Activated naive CD4-positive, alpha-beta T cell treated with anti-CD3 and anti-CD28 coated beads, Interleukin-2, amount 10 ng/mL, durations not matched to agents 7 days and 5 days (primary cell): ENCODE results near the gene GRHPR.
"Not testable (repeated sequence)": the region's sequence is repeated elsewhere in the genome, so short reads cannot be mapped to it uniquely, and the experiment has no call there.

ENCODE experiments used
- CTCF ChIA-PET: fragments of 350-600 bp; sonication (Branson Sonifier 250); formaldehyde crosslinking; loops from one replicate; lab custom pipeline; 2021; ENCODE audit warnings: antibody characterized with exemption; lab: Charles Lee
- DNase-seq: peaks from one replicate; pipeline ENCODE4 v3.0.0-alpha.2; 2020
- H3K27ac Mint-ChIP-seq: one replicate; pipeline ENCODE4 v1.8.0; 2021; ENCODE audit warnings: mild to moderate bottlenecking, moderate library complexity, mixed read lengths
- H3K27me3 Mint-ChIP-seq: one replicate; pipeline ENCODE4 v1.8.0; 2021; ENCODE audit warnings: mild to moderate bottlenecking, mixed read lengths
- H3K36me3 Mint-ChIP-seq: one replicate; pipeline ENCODE4 v1.8.0; 2021; ENCODE audit warnings: mixed read lengths
- H3K4me1 Mint-ChIP-seq: one replicate; pipeline ENCODE4 v1.8.0; 2021; ENCODE audit warnings: mixed read lengths
- H3K4me3 Mint-ChIP-seq: one replicate; pipeline ENCODE4 v1.8.0; 2021; ENCODE audit warnings: mild to moderate bottlenecking, moderate library complexity, mixed read lengths
- H3K9me3 Mint-ChIP-seq: one replicate; pipeline ENCODE4 v1.8.0; 2021; ENCODE audit warnings: mixed read lengths

The GRHPR gene

DNA sequence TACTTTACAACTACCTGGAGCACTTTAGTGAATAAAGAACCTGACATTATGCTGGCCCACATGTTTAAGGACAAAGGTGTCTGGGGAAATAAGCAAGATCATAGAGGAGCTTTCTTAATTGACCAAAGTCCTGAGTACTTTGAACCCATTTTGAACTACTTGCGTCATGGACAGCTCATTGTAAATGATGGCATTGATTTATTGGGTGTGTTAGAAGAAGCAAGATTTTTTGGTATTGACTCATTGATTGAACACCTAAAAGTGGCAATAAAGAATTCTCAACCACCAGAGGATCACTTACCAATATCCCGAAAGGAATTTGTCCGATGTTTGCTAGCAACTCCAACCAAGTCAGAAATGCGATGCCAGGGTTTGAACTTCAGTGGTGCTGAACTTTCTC, 54.9 kb downstream of the GRHPR start:
- H3K4me3 Mint-ChIP-seq, DNase-seq, H3K4me1 Mint-ChIP-seq, CTCF ChIA-PET, H3K27ac Mint-ChIP-seq, H3K36me3 Mint-ChIP-seq: not testable (repeated sequence)
- peaks cover 12% of the 10 kb centered on the region for H3K9me3 Mint-ChIP-seq
- H3K27me3 Mint-ChIP-seq, result peaks cover 50% of the 10 kb centered on the region

DNA sequence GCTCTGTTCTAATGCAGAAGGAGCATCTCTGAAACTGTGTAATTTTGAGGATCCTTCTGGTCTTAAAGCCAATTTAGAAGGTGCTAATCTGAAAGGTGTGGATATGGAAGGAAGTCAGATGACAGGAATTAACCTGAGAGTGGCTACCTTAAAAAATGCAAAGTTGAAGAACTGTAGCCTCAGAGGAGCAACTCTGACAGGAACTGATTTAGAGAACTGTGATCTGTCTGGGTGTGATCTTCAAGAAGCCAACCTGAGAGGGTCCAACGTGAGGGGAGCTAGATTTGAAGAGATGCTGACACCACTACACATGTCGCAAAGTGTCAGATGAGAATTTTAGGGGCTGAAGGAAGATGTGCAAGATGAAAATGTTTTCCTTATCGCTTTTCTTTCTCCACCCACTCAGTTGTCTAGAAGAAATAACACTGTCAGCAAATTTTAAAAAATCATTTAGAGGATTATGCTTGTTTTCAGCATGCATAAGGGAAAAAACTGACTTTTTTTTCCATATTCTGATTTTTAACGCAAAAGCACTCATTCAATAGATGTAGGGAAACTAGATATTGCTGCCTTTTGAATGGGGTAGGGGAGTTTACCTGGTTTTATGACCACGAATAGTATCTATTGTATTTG, 55.6 kb downstream of the GRHPR start:
- H3K27ac Mint-ChIP-seq, H3K4me1 Mint-ChIP-seq, DNase-seq, H3K4me3 Mint-ChIP-seq, H3K36me3 Mint-ChIP-seq, CTCF ChIA-PET: not testable (repeated sequence)
- H3K27me3 Mint-ChIP-seq, result peaks cover 51% of the 10 kb centered on the region
- peaks cover 12% of the 10 kb centered on the region for H3K9me3 Mint-ChIP-seq

DNA sequence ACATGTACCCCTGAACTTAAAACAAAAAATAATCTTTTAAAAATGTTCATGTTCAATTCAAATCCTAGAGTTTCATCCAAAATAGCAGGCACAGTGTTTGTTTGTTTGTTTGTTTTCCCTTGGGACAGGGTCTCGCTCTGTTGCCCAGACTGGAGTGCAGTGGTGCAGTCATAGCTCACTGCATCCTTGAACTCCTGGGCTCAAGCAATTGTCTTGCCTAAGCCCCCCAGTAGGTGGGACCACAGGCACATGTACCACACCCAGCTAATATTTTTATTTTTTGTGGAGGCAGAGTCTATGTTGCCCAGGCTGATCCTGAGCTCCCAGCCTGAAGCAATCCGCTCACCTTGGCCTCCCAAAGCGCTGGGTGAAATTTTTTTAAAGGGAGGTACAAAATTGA, 58.3 kb downstream of the GRHPR start:
- no peaks in the 10 kb centered on the region for H3K9me3 Mint-ChIP-seq
- no peak for DNase-seq
- H3K4me3 Mint-ChIP-seq, result no peak overlapping the region
- H3K4me1 Mint-ChIP-seq, result peaks cover 11% of the 10 kb centered on the region
- peaks cover 2% of the 10 kb centered on the region for H3K36me3 Mint-ChIP-seq
- H3K27me3 Mint-ChIP-seq, result peaks cover 48% of the 10 kb centered on the region
- no peak overlapping the region for H3K27ac Mint-ChIP-seq
- CTCF ChIA-PET, result interaction anchor here (1.4 kb wide), 2 partner anchors 10 to 112 kb away, joined by 4 to 5 read pairs; partner anchors contain the start of gene TOMM5

DNA sequence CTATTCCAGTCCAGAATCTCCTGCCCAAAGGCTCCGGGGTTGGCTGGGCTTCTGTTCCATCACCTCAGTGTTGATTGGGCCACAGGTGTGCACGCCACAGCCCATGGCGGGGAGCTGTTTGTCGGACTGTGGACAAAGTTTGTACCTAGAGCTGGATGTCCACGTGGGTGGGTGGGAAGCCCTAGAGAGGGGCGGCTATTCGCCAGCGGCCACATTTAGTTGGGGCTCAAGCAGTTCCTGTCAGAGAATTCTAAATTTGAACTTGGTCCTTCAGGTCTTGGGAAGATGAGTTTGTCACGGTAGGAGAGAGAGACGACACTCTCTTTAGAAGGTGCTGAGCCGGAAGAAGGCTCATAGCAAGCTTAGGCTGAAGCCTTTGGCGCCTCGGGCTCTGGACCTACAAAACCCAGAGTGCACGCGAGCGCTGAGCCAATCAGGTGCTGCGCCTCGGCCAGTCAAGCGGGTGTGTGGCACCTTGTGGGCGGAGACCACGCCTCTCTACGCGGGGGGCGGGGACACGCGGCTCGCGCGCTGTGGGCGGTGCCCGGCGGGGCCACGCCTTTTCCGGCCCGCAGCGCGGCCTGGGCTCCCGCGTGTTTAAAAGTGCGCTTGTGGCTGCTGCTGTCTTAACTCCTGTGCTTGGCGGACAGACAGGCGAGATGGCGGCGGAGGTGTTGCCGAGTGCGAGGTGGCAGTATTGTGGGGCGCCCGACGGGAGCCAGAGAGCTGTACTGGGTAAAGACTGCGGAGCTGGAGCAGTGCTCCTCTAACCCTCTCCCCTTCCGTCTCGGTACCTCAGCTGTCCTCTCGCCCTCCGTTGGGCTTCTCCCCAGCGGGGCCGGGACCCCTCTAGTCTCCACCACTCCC, 63.1 kb downstream of the GRHPR start, which contains the start of gene POLR1E:
TSS of gene POLR1E (plus strand) at position 560 of the 867 bp plus-strand sequence. CDS start at position 660, 100 bp downstream.
- peaks cover 43% of the 10 kb centered on the region for H3K4me1 Mint-ChIP-seq
- H3K27me3 Mint-ChIP-seq, result peaks cover 16% of the 10 kb centered on the region
- peak within 1 kb of the TSS; percentile 90 for H3K4me3 Mint-ChIP-seq
- CTCF ChIA-PET, result interaction anchor here (1.3 kb wide), 1 partner anchor 70 kb away, joined by 3 read pairs; no protein-coding TSS in a partner anchor
- H3K36me3 Mint-ChIP-seq, result peaks cover 21% of the 10 kb centered on the region
- no peaks in the 10 kb centered on the region for H3K9me3 Mint-ChIP-seq
- H3K27ac Mint-ChIP-seq, result peak within 1 kb of the TSS; percentile 88
- peak; percentile 97 for DNase-seq

DNA sequence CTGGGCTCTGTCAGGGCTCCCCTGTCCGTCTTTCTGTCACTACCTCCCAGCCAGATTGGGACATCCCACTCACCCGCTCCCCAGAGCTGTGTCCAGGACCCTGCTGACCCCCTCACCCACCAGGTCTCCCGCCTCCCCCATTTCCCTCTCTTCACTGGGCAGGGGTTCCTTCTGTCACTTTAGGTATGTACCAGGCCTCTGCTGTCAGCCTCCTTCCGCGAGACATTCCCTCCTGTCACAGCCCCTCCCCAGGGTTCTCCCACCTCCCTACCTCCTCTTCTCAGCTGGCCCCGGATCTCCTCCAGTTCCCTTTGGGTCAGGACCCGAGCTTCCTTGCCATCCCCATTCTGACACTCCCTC, 63.7 kb downstream of the GRHPR start:
- H3K27ac Mint-ChIP-seq, result peak overlapping the region; percentile 88
- DNase-seq, result peak; percentile 43
- CTCF ChIA-PET, result interaction anchor here (1.3 kb wide), 1 partner anchor 71 kb away, joined by 3 read pairs; no protein-coding TSS in a partner anchor
- peaks cover 27% of the 10 kb centered on the region for H3K36me3 Mint-ChIP-seq
- H3K4me1 Mint-ChIP-seq, result peaks cover 48% of the 10 kb centered on the region
- H3K27me3 Mint-ChIP-seq, result peaks cover 14% of the 10 kb centered on the region
- H3K4me3 Mint-ChIP-seq, result peak overlapping the region; percentile 90
- no peaks in the 10 kb centered on the region for H3K9me3 Mint-ChIP-seq
